NOMO-1 treated with dmso at 0.1 percent for 144 hours (cell line): Measurements from ENCODE around the gene B4GALT5.
"Not testable (repeated sequence)": the region's sequence is repeated elsewhere in the genome, so short reads cannot be mapped to it uniquely, and the experiment has no call there.

Experiments
- DNase-seq: peaks from one replicate; lab custom pipeline; 2025; ENCODE audit not compliant: unreplicated experiment; lab: John Stamatoyannopoulos, UW

B4GALT5 gene

GRCh38 chr20:49737260-49737659 is 23.6 kb upstream of the B4GALT5 start:
- DNase-seq, result no peak

DNA sequence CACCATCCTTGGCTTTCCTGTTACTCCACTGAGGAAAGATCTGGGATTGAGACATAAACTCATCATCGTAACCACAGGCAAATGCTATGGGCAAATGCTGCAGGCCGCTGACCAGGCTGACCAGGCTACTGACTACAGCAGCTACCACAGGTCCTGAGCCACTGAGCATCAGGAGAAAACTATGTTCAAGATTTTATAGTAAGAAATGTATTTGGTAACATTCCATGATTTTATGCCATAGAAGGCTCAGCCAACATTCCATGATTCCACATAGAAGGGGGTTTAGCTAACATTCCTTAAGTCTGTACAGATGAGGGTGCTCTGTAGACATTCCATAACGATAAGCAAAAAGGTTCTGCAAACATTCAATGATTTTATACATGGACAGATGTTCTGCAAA is 16.1 kb upstream of the B4GALT5 start:
- no peak for DNase-seq

DNA sequence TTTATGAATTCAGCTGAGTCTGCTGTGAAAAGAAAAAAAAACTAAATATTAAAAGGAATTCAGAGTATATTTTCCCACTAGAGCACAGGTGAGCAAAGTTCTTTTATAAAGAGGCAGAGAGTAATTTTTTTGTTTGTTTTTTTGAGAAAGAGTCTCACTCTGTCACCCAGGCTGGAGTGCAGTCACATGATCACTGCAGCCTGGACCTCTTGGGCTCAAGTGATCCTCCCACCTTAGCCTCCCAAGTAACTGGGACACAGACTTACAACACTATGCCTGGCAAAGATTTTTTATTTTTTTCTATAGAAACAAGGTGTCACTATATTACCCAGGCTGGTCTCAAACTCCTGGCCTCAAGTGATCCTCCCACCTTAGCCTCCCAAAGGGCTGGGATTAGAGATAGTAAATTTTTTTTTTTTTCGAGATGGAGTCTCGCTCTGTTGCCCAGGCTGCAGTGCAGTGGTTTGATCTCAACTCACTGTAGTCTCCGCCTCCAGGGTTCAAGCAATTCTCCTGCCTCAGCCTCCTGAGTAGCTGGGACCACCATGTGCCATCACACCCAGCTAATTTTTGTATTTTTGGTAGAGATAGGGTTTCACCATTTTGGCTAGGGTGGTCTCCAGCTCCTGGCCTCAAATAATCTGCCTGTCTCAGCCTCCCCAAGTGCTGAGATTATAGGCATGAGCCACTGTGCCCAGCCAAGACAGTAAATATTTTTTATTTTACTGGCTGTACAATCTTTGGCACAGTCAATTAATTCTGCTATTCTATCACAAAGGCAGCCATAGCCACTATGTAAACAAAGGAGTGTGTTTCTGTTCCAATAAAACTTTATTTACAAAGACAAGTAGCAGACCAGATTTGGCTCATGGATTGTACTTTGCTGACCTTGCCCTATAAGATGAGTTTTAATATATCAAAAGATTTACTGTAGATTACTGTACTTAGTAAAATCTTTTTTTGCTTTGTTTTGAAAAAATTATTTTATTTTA is 14.5 kb upstream of the B4GALT5 start:
- no peak for DNase-seq

- DNase-seq, result peak; percentile 72
Observed at GRCh38 chr20:49727478-49727877, 13.8 kb upstream of the B4GALT5 start.

- no peak for DNase-seq
Observed at GRCh38 chr20:49725694-49726093, 12.0 kb upstream of the B4GALT5 start.

- DNase-seq, result not testable (repeated sequence)
Observed at GRCh38 chr20:49725224-49725606, 11.5 kb upstream of the B4GALT5 start.

GRCh38 chr20:49724408-49725223 is 10.9 kb upstream of the B4GALT5 start:
- peak; percentile 42 for DNase-seq

DNA sequence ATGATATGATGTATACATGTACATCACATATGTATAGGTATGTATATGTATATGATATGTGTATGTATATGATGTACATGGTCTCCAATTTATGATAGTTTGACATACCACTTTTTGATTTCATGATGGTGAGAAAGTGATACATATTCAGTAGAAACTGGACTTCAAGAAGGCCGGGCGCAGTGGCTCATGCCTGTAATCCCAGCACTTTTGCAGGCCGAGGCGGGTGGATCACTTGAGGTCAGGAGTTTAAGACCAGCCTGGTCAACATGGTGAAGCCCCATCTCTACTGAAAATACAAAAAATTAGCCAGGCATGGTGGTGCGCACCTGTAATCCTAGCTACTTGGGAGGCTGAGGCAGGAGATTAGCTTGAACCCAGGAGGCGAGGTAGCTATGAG is 10.1 kb upstream of the B4GALT5 start:
- not testable (repeated sequence) for DNase-seq

DNA sequence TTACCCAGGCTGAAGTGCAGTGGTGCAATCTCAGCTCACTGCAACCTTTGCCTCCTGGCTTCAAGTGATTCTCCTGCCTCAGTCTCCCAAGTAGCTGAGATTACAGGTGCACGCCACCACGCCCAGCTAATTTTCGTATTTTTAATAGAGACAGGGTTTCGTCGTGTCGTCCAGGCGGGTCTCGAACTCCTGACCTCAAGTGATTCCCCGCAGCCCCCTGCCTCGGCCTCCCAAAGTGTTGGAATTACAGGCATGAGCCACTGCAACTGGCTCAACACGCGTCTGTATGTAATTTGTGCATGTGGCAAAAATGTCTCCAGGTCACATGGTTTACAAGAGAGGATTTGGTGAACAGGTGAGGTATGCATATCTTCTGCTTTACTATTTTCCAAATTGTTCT is 7.6 kb upstream of the B4GALT5 start:
- not testable (repeated sequence) for DNase-seq

GRCh38 chr20:49715466-49715865 is 1.8 kb upstream of the B4GALT5 start:
- no peak for DNase-seq

DNA sequence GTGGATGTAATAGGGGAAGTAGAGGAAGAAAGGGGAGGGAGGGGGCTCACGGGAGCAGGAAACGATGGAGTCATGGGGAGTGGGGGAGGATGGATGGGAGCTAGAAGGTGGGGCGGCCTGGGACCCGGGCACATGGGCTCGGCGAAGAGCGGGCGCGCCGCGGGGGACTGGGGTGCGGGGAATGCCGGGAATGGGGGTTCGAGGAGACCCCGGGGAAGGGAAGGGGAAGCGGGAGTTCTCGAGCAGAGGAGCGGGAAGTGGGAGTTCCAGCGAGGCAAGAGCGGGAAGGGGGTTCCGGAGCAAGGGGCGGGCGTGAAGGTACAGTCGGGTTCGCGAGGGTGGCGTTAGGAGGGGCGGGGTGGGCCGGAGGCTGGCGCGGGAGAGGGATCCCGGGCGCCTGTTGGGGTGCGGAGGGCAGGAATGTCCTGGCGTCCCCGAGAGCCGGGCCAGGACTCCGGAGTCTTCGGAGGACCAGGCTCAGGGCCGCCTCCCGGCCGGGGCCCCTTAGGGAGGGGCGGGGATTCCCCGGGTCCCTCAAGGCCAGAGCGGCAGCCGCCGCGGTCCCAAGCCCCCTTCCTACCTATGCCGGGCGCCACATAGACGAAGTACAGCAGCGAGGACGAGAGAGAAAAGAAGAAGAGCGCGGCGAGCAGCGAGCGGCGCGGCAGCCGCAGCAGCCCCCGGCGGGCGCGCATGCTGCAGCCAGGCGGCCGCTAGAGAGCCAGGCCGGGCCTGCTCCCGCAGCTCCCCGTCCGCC is 504 bp downstream of the B4GALT5 start:
- DNase-seq, result peak; percentile 41

- no peak for DNase-seq
Observed at GRCh38 chr20:49712646-49712995, 1.1 kb downstream of the B4GALT5 start.

DNA sequence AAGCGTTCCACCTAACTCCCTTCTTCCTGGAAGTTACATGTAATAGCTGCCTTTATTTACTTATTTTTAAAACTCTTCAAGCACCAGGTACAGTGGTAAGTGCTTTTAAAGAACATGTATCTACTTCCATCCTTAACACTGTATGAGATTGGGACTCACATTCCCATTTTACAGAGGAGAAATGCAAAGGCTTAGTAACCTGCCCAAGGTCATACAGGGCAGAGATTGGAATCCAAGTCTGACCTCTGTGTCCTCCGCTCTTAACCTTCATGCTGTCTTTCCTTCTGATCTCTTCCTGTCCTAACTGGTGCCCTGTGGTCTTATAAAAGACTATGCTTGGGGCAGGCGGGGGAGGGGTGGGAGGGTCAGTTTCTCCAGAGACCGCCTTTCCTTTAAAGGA is 1.6 kb downstream of the B4GALT5 start:
- DNase-seq, result no peak

DNA sequence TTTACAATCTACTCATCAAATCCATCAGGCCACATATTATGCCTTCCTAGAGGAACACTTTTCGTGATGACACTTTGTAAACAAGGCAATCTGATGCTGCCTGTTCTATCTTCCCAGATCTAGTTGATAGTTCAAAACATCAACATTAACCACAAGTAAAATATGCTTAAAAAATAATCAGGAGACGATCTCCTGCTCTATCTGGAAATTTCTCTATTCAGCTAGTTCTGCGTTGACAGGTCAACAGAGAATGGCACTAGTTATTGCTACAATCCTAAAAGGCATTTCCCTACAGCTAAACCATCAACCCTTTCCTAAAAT is 2.1 kb downstream of the B4GALT5 start:
- no peak for DNase-seq

- DNase-seq, result no peak
Observed at GRCh38 chr20:49710971-49711666, 2.6 kb downstream of the B4GALT5 start.

- DNase-seq, result no peak
Observed at GRCh38 chr20:49707118-49707517, 6.6 kb downstream of the B4GALT5 start.

DNA sequence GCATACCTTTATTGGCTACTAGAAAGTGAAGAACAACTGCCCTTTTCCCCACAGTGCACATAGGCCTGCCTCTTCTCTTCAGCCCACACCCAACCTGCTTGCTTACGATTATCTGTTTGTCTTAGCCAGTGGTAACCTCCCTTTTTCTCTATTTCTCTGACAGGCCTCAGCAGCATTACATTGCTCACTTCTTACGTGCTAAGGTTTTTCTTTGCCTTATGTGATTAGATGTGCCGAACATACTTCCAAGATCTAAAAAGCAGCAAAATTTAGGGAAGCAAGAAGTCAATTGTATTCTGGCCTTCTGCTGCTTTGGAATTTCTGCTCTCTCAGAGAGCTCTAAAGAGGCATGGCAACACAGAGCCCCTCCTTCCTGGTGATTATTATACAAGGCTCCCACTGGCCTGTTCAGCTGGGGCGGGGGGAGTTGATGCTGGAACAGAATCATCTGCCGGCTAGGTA is 7.0 kb downstream of the B4GALT5 start:
- DNase-seq, result no peak

DNA sequence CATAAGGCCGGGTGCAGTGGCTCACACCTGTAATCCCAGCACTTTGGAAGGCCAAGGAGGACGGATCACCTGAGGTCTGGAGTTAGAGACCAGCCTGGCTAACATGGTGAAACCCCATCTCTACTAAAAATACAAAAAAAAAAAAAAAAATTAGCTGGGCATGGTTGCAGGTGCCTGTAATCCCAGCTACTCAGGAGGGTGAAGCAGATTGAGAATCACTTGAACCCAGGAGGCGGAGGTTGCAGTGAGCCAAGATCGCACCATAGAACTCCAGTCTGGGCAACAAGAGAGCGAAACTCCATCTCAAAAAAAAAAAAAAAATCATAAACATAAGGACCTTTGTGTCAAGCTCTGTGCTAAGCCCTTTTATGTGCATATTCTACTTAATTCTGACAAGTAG is 7.8 kb downstream of the B4GALT5 start:
- DNase-seq, result not testable (repeated sequence)

DNA sequence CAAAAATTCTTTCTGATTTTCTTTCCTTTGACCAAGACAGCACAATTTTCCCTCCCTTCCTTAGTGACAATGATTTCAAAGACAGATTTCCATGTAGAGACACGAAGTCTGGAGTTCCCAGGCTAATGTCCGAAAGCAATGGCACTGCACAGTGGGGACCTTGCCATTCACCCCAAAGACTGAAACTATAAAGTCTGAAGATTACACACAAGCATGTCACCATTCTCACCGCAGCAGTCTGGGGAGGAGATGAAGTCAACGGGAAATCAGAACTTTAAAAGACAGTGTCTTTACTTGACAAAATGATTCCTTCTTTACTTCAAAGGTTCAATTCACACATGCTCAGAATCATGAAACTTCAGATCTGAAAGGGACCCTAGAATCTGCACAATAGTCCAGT is 8.3 kb downstream of the B4GALT5 start:
- no peak for DNase-seq

- no peak for DNase-seq
Observed at GRCh38 chr20:49704932-49705336, 8.7 kb downstream of the B4GALT5 start.

- no peak for DNase-seq
Observed at GRCh38 chr20:49701916-49702315, 11.8 kb downstream of the B4GALT5 start.
